ENCODE measurements around the gene EPB41. TPM values are rescaled to one million over a fixed set of nuclear protein-coding genes. Genes with fewer than 3 reads are reported as not detected.

EPB41 gene
- total and polyA plus RNA-seq, 9 of the 15 experiments (the other 6 are each of a cell fraction or from before 2014, with no cell fraction given) = 3.7 to 213 (median 141) TPM

- peak; percentile 83 for TF ChIP-seq ATF3 (IDR thresholded peaks at IDR 0.05)
- no peak for TF ChIP-seq ATF3 (CRISPR knock-in tag; conservative IDR thresholded peaks at IDR 0.05)
- 0 out of 2 replicates have a peak, but pooled peaks have one; percentile 22 for TF ChIP-seq GABPA (tag; conservative IDR thresholded peaks at IDR 0.05; ENCODE audit: low read depth)
- no peak for TF ChIP-seq ZSCAN32 (CRISPR knock-in tag; IDR thresholded peaks at IDR 0.05)
- peak; percentile 20; the same call in 1 of the 2 replicates for TF ChIP-seq GATA2 (CRISPR knock-in tag; IDR thresholded peaks at IDR 0.05)
- TF ChIP-seq FOXK1 (CRISPR knock-in tag; IDR thresholded peaks at IDR 0.05; ENCODE audit: borderline replicate concordance) = no peak
- TF ChIP-seq PML (IDR thresholded peaks at IDR 0.05; ENCODE audit: low read length) = 0 out of 2 replicates have a peak, but pooled peaks have one; percentile 51
- no peak for TF ChIP-seq ID3 (CRISPR knock-in tag; IDR thresholded peaks at IDR 0.05)
- peak; percentile 47; the same call in 1 of the 2 replicates for TF ChIP-seq ID3 (tag; IDR thresholded peaks at IDR 0.05)
- peak; percentile 45 for TF ChIP-seq TCF3 (CRISPR knock-in tag; IDR thresholded peaks at IDR 0.05)
- peak in 1 of 2 experiments; percentile 5; a peak in 1 of 4 replicates for TF ChIP-seq TBL1XR1 (IDR thresholded peaks at IDR 0.05; ENCODE audit: low read length in 2 of 2)
- TF ChIP-seq RBM14 (IDR thresholded peaks at IDR 0.05; ENCODE audit: borderline replicate concordance, insufficient read depth, low read depth, low read length) = no peak
- TF ChIP-seq, protein P1, sequence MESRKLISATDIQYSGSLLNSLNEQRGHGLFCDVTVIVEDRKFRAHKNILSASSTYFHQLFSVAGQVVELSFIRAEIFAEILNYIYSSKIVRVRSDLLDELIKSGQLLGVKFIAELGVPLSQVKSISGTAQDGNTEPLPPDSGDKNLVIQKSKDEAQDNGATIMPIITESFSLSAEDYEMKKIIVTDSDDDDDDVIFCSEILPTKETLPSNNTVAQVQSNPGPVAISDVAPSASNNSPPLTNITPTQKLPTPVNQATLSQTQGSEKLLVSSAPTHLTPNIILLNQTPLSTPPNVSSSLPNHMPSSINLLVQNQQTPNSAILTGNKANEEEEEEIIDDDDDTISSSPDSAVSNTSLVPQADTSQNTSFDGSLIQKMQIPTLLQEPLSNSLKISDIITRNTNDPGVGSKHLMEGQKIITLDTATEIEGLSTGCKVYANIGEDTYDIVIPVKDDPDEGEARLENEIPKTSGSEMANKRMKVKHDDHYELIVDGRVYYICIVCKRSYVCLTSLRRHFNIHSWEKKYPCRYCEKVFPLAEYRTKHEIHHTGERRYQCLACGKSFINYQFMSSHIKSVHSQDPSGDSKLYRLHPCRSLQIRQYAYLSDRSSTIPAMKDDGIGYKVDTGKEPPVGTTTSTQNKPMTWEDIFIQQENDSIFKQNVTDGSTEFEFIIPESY (CRISPR knock-in tag; IDR thresholded peaks at IDR 0.05) = no peak
- TF ChIP-seq BACH1 (tag; IDR thresholded peaks at IDR 0.05) = no peak
- TF ChIP-seq PHB (CRISPR knock-in tag; IDR thresholded peaks at IDR 0.05) = no peak
- TF ChIP-seq CEBPB (tag; IDR thresholded peaks at IDR 0.05) = no peak
- TF ChIP-seq, protein P2, sequence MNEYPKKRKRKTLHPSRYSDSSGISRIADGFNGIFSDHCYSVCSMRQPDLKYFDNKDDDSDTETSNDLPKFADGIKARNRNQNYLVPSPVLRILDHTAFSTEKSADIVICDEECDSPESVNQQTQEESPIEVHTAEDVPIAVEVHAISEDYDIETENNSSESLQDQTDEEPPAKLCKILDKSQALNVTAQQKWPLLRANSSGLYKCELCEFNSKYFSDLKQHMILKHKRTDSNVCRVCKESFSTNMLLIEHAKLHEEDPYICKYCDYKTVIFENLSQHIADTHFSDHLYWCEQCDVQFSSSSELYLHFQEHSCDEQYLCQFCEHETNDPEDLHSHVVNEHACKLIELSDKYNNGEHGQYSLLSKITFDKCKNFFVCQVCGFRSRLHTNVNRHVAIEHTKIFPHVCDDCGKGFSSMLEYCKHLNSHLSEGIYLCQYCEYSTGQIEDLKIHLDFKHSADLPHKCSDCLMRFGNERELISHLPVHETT (CRISPR knock-in tag; conservative IDR thresholded peaks at IDR 0.05 in 1 of 2, IDR thresholded peaks at IDR 0.05 in 1 of 2) = peak in 1 of 2 experiments; percentile 39; a peak in 1 of 4 replicates
- TF ChIP-seq, protein P3, sequence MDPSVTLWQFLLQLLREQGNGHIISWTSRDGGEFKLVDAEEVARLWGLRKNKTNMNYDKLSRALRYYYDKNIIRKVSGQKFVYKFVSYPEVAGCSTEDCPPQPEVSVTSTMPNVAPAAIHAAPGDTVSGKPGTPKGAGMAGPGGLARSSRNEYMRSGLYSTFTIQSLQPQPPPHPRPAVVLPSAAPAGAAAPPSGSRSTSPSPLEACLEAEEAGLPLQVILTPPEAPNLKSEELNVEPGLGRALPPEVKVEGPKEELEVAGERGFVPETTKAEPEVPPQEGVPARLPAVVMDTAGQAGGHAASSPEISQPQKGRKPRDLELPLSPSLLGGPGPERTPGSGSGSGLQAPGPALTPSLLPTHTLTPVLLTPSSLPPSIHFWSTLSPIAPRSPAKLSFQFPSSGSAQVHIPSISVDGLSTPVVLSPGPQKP (CRISPR knock-in tag; IDR thresholded peaks at IDR 0.05) = no peak
- no peak for TF ChIP-seq SAFB2 (IDR thresholded peaks at IDR 0.05; ENCODE audit: borderline replicate concordance, low read depth, low read length, severe bottlenecking)
- TF ChIP-seq GABPB1 (CRISPR knock-in tag; IDR thresholded peaks at IDR 0.05) = 0 out of 2 replicates have a peak, but pooled peaks have one; percentile 8
- TF ChIP-seq ZNF785 (CRISPR knock-in tag; IDR thresholded peaks at IDR 0.05) = no peak
- TF ChIP-seq ZSCAN29 (IDR thresholded peaks at IDR 0.05) = no peak
- no peak for TF ChIP-seq RBM34 (IDR thresholded peaks at IDR 0.05; ENCODE audit: borderline replicate concordance, insufficient read depth, low read length)
Measured at GRCh38 chr1:28927648-28928313, 13.4 kb downstream of the EPB41 start (continued).
